Measurements from ENCODE around the gene FLG.
"Not testable (repeated sequence)": the region's sequence is repeated elsewhere in the genome, so short reads cannot be mapped to it uniquely, and the experiment has no call there.

The FLG gene

GRCh38 chr1:152335399-152335798, 10.4 kb upstream of the FLG start:
- H3K4me3 ChIP-seq (ENCODE audit: low read length in 2 of 2), result no peak overlapping the region
- H3K4me1 ChIP-seq (ENCODE audit: control insufficient read depth in 2 of 2, insufficient read depth in 2 of 2, low read length in 2 of 2), result no peaks in the 10 kb centered on the region
- H3K9me3 ChIP-seq (ENCODE audit: control insufficient read depth in 2 of 2, low read length in 2 of 2), result no peaks in the 10 kb centered on the region
- no peaks in the 10 kb centered on the region for H3K27me3 ChIP-seq (ENCODE audit: control insufficient read depth in 2 of 2, insufficient read depth in 2 of 2, low read length in 2 of 2)
- H3K9ac ChIP-seq (ENCODE audit: low read depth in 1 of 2, low read length in 2 of 2), result no peak overlapping the region
- H3K36me3 ChIP-seq (ENCODE audit: control insufficient read depth in 2 of 2, insufficient read depth in 2 of 2, low read length in 2 of 2), result no peaks in the 10 kb centered on the region
- no peak overlapping the region for H3K27ac ChIP-seq (ENCODE audit: low read depth in 2 of 2, low read length in 2 of 2)

- Histone ChIP-seq H3K9me3 (ENCODE audit: control insufficient read depth in 2 of 2, low read length in 2 of 2) (no peaks in the 10 kb centered on the region), H3K4me3 (ENCODE audit: low read length in 2 of 2) (no peak overlapping the region), H3K36me3 (ENCODE audit: control insufficient read depth in 2 of 2, insufficient read depth in 2 of 2, low read length in 2 of 2) (no peaks in the 10 kb centered on the region), H3K27me3 (ENCODE audit: control insufficient read depth in 2 of 2, insufficient read depth in 2 of 2, low read length in 2 of 2) (no peaks in the 10 kb centered on the region), H3K9ac (ENCODE audit: low read depth in 1 of 2, low read length in 2 of 2) (no peak overlapping the region), H3K27ac (ENCODE audit: low read depth in 2 of 2, low read length in 2 of 2) (no peak overlapping the region), H3K4me1 (ENCODE audit: control insufficient read depth in 2 of 2, insufficient read depth in 2 of 2, low read length in 2 of 2) (no peaks in the 10 kb centered on the region)
These were observed 3.9 kb upstream of the FLG start for GRCh38 chr1:152328801-152329391.

GRCh38 chr1:152313970-152314369, 11.1 kb downstream of the FLG start:
- Histone ChIP-seq H3K27ac (ENCODE audit: low read depth in 2 of 2, low read length in 2 of 2) (no peak overlapping the region), H3K9me3 (ENCODE audit: control insufficient read depth in 2 of 2, low read length in 2 of 2) (no peaks in the 10 kb centered on the region), H3K4me1 (ENCODE audit: control insufficient read depth in 2 of 2, insufficient read depth in 2 of 2, low read length in 2 of 2) (no peaks in the 10 kb centered on the region), H3K4me3 (ENCODE audit: low read length in 2 of 2) (no peak overlapping the region), H3K27me3 (ENCODE audit: control insufficient read depth in 2 of 2, insufficient read depth in 2 of 2, low read length in 2 of 2) (no peaks in the 10 kb centered on the region), H3K9ac (ENCODE audit: low read depth in 1 of 2, low read length in 2 of 2) (no peak overlapping the region), H3K36me3 (ENCODE audit: control insufficient read depth in 2 of 2, insufficient read depth in 2 of 2, low read length in 2 of 2) (no peaks in the 10 kb centered on the region)

GRCh38 chr1:152313319-152313801, 11.7 kb downstream of the FLG start:
- Histone ChIP-seq H3K9me3 (ENCODE audit: control insufficient read depth in 2 of 2, low read length in 2 of 2) (no peaks in the 10 kb centered on the region), H3K36me3 (ENCODE audit: control insufficient read depth in 2 of 2, insufficient read depth in 2 of 2, low read length in 2 of 2) (no peaks in the 10 kb centered on the region), H3K27me3 (ENCODE audit: control insufficient read depth in 2 of 2, insufficient read depth in 2 of 2, low read length in 2 of 2) (no peaks in the 10 kb centered on the region), H3K9ac (ENCODE audit: low read depth in 1 of 2, low read length in 2 of 2) (no peak overlapping the region), H3K4me1 (ENCODE audit: control insufficient read depth in 2 of 2, insufficient read depth in 2 of 2, low read length in 2 of 2) (no peaks in the 10 kb centered on the region), H3K27ac (ENCODE audit: low read depth in 2 of 2, low read length in 2 of 2) (no peak overlapping the region), H3K4me3 (ENCODE audit: low read length in 2 of 2) (no peak overlapping the region)

GRCh38 chr1:152312169-152312568, 12.9 kb downstream of the FLG start:
- H3K4me1 ChIP-seq (ENCODE audit: control insufficient read depth in 2 of 2, insufficient read depth in 2 of 2, low read length in 2 of 2); H3K27me3 ChIP-seq (ENCODE audit: control insufficient read depth in 2 of 2, insufficient read depth in 2 of 2, low read length in 2 of 2); H3K9me3 ChIP-seq (ENCODE audit: control insufficient read depth in 2 of 2, low read length in 2 of 2); H3K36me3 ChIP-seq (ENCODE audit: control insufficient read depth in 2 of 2, insufficient read depth in 2 of 2, low read length in 2 of 2); H3K4me3 ChIP-seq (ENCODE audit: low read length in 2 of 2); H3K27ac ChIP-seq (ENCODE audit: low read depth in 2 of 2, low read length in 2 of 2); H3K9ac ChIP-seq (ENCODE audit: low read depth in 1 of 2, low read length in 2 of 2): not testable (repeated sequence)

- Histone ChIP-seq H3K36me3 (ENCODE audit: control insufficient read depth in 2 of 2, insufficient read depth in 2 of 2, low read length in 2 of 2) (no peaks in the 10 kb centered on the region), H3K27ac (ENCODE audit: low read depth in 2 of 2, low read length in 2 of 2) (no peak overlapping the region), H3K4me1 (ENCODE audit: control insufficient read depth in 2 of 2, insufficient read depth in 2 of 2, low read length in 2 of 2) (no peaks in the 10 kb centered on the region), H3K9ac (ENCODE audit: low read depth in 1 of 2, low read length in 2 of 2) (no peak overlapping the region), H3K27me3 (ENCODE audit: control insufficient read depth in 2 of 2, insufficient read depth in 2 of 2, low read length in 2 of 2) (no peaks in the 10 kb centered on the region), H3K4me3 (ENCODE audit: low read length in 2 of 2) (no peak overlapping the region), H3K9me3 (ENCODE audit: control insufficient read depth in 2 of 2, low read length in 2 of 2) (no peaks in the 10 kb centered on the region)
These were observed 15.1 kb downstream of the FLG start for GRCh38 chr1:152309955-152310354.

GRCh38 chr1:152309320-152309901, 15.6 kb downstream of the FLG start:
- not testable (repeated sequence) for H3K4me1 ChIP-seq (ENCODE audit: control insufficient read depth in 2 of 2, insufficient read depth in 2 of 2, low read length in 2 of 2); H3K9me3 ChIP-seq (ENCODE audit: control insufficient read depth in 2 of 2, low read length in 2 of 2); H3K9ac ChIP-seq (ENCODE audit: low read depth in 1 of 2, low read length in 2 of 2); H3K27ac ChIP-seq (ENCODE audit: low read depth in 2 of 2, low read length in 2 of 2); H3K36me3 ChIP-seq (ENCODE audit: control insufficient read depth in 2 of 2, insufficient read depth in 2 of 2, low read length in 2 of 2); H3K4me3 ChIP-seq (ENCODE audit: low read length in 2 of 2); H3K27me3 ChIP-seq (ENCODE audit: control insufficient read depth in 2 of 2, insufficient read depth in 2 of 2, low read length in 2 of 2)

- not testable (repeated sequence) for H3K27ac ChIP-seq (ENCODE audit: low read depth in 2 of 2, low read length in 2 of 2); H3K9me3 ChIP-seq (ENCODE audit: control insufficient read depth in 2 of 2, low read length in 2 of 2); H3K4me1 ChIP-seq (ENCODE audit: control insufficient read depth in 2 of 2, insufficient read depth in 2 of 2, low read length in 2 of 2); H3K36me3 ChIP-seq (ENCODE audit: control insufficient read depth in 2 of 2, insufficient read depth in 2 of 2, low read length in 2 of 2); H3K4me3 ChIP-seq (ENCODE audit: low read length in 2 of 2); H3K27me3 ChIP-seq (ENCODE audit: control insufficient read depth in 2 of 2, insufficient read depth in 2 of 2, low read length in 2 of 2); H3K9ac ChIP-seq (ENCODE audit: low read depth in 1 of 2, low read length in 2 of 2)
These were observed 16.3 kb downstream of the FLG start for GRCh38 chr1:152308758-152309157.

GRCh38 chr1:152307970-152308369, 17.1 kb downstream of the FLG start:
- not testable (repeated sequence) for H3K36me3 ChIP-seq (ENCODE audit: control insufficient read depth in 2 of 2, insufficient read depth in 2 of 2, low read length in 2 of 2); H3K4me1 ChIP-seq (ENCODE audit: control insufficient read depth in 2 of 2, insufficient read depth in 2 of 2, low read length in 2 of 2); H3K9me3 ChIP-seq (ENCODE audit: control insufficient read depth in 2 of 2, low read length in 2 of 2); H3K9ac ChIP-seq (ENCODE audit: low read depth in 1 of 2, low read length in 2 of 2); H3K4me3 ChIP-seq (ENCODE audit: low read length in 2 of 2); H3K27me3 ChIP-seq (ENCODE audit: control insufficient read depth in 2 of 2, insufficient read depth in 2 of 2, low read length in 2 of 2); H3K27ac ChIP-seq (ENCODE audit: low read depth in 2 of 2, low read length in 2 of 2)

GRCh38 chr1:152306123-152306522, 18.9 kb downstream of the FLG start:
- H3K9me3 ChIP-seq (ENCODE audit: control insufficient read depth in 2 of 2, low read length in 2 of 2); H3K4me3 ChIP-seq (ENCODE audit: low read length in 2 of 2); H3K27me3 ChIP-seq (ENCODE audit: control insufficient read depth in 2 of 2, insufficient read depth in 2 of 2, low read length in 2 of 2); H3K27ac ChIP-seq (ENCODE audit: low read depth in 2 of 2, low read length in 2 of 2); H3K4me1 ChIP-seq (ENCODE audit: control insufficient read depth in 2 of 2, insufficient read depth in 2 of 2, low read length in 2 of 2); H3K36me3 ChIP-seq (ENCODE audit: control insufficient read depth in 2 of 2, insufficient read depth in 2 of 2, low read length in 2 of 2); H3K9ac ChIP-seq (ENCODE audit: low read depth in 1 of 2, low read length in 2 of 2): not testable (repeated sequence)

GRCh38 chr1:152304773-152305172, 20.3 kb downstream of the FLG start:
- not testable (repeated sequence) for H3K4me1 ChIP-seq (ENCODE audit: control insufficient read depth in 2 of 2, insufficient read depth in 2 of 2, low read length in 2 of 2); H3K9me3 ChIP-seq (ENCODE audit: control insufficient read depth in 2 of 2, low read length in 2 of 2); H3K36me3 ChIP-seq (ENCODE audit: control insufficient read depth in 2 of 2, insufficient read depth in 2 of 2, low read length in 2 of 2); H3K27me3 ChIP-seq (ENCODE audit: control insufficient read depth in 2 of 2, insufficient read depth in 2 of 2, low read length in 2 of 2); H3K27ac ChIP-seq (ENCODE audit: low read depth in 2 of 2, low read length in 2 of 2); H3K9ac ChIP-seq (ENCODE audit: low read depth in 1 of 2, low read length in 2 of 2); H3K4me3 ChIP-seq (ENCODE audit: low read length in 2 of 2)

All from mucosa of rectum (tissue), 2 donors.